Panc1 (cell line): ENCODE measurements around the gene ASIC3. TPM values are rescaled to one million over a fixed set of nuclear protein-coding genes. Genes with fewer than 3 reads are reported as not detected.

Source experiments
- ATAC-seq: fragments of 200-7000 bp; cut with Tn5 transposase; 2 replicates; pipeline ENCODE4 v1.9.1; 2020; ENCODE audit warnings: mild to moderate bottlenecking, moderate library complexity
- BruUV-seq: library from RNA; stranded (reverse); fragments of 400-500 nt; replicated peaks from 2 replicates; lab custom pipeline; 2021; lab: Mats Ljungman, UMichigan
- CTCF ChIA-PET: fragments of 300-600 bp; sonication (Branson Sonifier 250); formaldehyde crosslinking; loops from one replicate; lab custom pipeline; 2022; ENCODE audit warnings: antibody characterized with exemption; lab: Charles Lee
- POLR2A ChIA-PET: fragments of 300-600 bp; sonication (Branson Sonifier 250); formaldehyde crosslinking; loops from one replicate; lab custom pipeline; 2022; ENCODE audit warnings: antibody characterized with exemption; lab: Charles Lee
- DNase-seq: peaks from one replicate; pipeline ENCODE4 v3.0.0-alpha.2; 2010; ENCODE audit warnings: low read depth, low spot score
- H3K27ac ChIP-seq: 2 replicates; pipeline ENCODE4 v1.5.1; 2011; ENCODE audit warnings: mild to moderate bottlenecking, low read length, inconsistent platforms
- H3K27me3 ChIP-seq: fragments of 200-500 bp; sonication (Bioruptor generic); 2 replicates; pipeline ENCODE4 v1.6.0; 2014; ENCODE audit warnings: low read length, inconsistent platforms; ENCODE audit not compliant: control insufficient read depth, insufficient read depth
- H3K36me3 ChIP-seq: fragments of 200-500 bp; sonication (Bioruptor generic); 2 replicates; pipeline ENCODE4 v1.5.1; 2014; ENCODE audit warnings: inconsistent platforms, mild to moderate bottlenecking, low read length, moderate library complexity; ENCODE audit not compliant: control insufficient read depth, insufficient read depth
- H3K4me1 ChIP-seq: 2 replicates; pipeline ENCODE4 v1.5.1; 2011; ENCODE audit warnings: inconsistent platforms, mild to moderate bottlenecking, low read length, moderate library complexity; ENCODE audit not compliant: control insufficient read depth, insufficient read depth
- H3K4me3 ChIP-seq, 2 experiments: 2 replicates each; pipeline ENCODE4 v1.5.1; 2011 to 2012; ENCODE audit warnings: low read depth in 2 of 2, low read length in 2 of 2, mild to moderate bottlenecking in 2 of 2, inconsistent platforms in 1 of 2, moderate library complexity in 1 of 2
- H3K9me3 ChIP-seq: fragments of 200-500 bp; sonication (Bioruptor generic); 2 replicates; pipeline ENCODE4 v1.5.1; 2014; ENCODE audit warnings: low read depth, mild to moderate bottlenecking, inconsistent platforms, low read length, moderate library complexity; ENCODE audit not compliant: control insufficient read depth, insufficient read depth
- POLR2AphosphoS5 ChIP-seq: IDR thresholded peaks from 2 replicates; pipeline ENCODE4 v1.6.1; 2012; ENCODE audit warnings: mild to moderate bottlenecking, low read depth, low read length, moderate library complexity
- SIN3A ChIP-seq: IDR thresholded peaks from 2 replicates; pipeline ENCODE4 v1.6.1; 2012; ENCODE audit warnings: low read depth, mild to moderate bottlenecking, low read length, moderate library complexity, borderline replicate concordance; ENCODE audit not compliant: insufficient read depth
- TCF7L2 ChIP-seq: IDR thresholded peaks from 2 replicates; pipeline ENCODE4 v1.6.1; 2011; ENCODE audit warnings: mild to moderate bottlenecking, low read depth, low read length, inconsistent platforms
- in situ Hi-C: cut with HindIII; loops from 2 replicates; pipeline ENCODE4 v1.10.0; 2016; ENCODE audit warnings: low sequenced_read_pairs, low pct_unique_long_range_greater_than_20kb
- intact Hi-C: fragments of 100-400 bp; cut with micrococcal nuclease; formaldehyde crosslinking; loops from one replicate; pipeline ENCODE4 v1.10.0; 2022; ENCODE audit not compliant: unreplicated experiment
- total RNA-seq: library from RNA; stranded (reverse); gene quantifications from one replicate; pipeline ENCODE4 v1.2.1, GENCODE V29; 2021; ENCODE audit not compliant: unreplicated experiment
- TF ChIP-seq, protein P1 (sequence below), 2 experiments: IDR thresholded peaks; 2 replicates each; pipeline ENCODE4 v1.6.1; 2011 to 2012; ENCODE audit warnings: low read depth in 2 of 2, control low read depth in 1 of 2, low read length in 1 of 2, mild to moderate bottlenecking in 1 of 2, moderate library complexity in 1 of 2; ENCODE audit not compliant: insufficient read depth in 1 of 2
- TF ChIP-seq, protein P2 (sequence below): fragments of 450-650 bp; IDR thresholded peaks from 2 replicates; pipeline ENCODE4 v1.5.1; 2017; ENCODE audit warnings: mild to moderate bottlenecking

The ASIC3 gene
- total RNA-seq, 1 experiment from 2014 or later = 1.3 TPM

DNA sequence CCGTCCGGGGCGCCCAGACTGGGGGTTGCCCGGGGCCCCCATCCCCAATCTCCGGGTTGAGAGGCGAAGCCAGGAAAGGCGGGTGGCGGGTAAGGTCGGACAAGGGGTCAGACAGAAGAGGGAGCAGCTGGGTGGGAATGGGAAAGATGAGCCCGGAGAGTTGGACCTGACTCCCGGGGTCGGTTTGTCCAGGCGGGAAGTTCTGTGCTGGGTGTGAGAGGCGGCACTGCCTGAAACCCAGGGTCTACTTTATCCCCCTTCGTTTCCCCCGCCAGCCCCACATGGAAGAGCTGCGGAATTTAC is 11.7 kb downstream of the ASIC3 start:
- ChIA-PET POLR2A (interaction anchor here (0.7 kb wide), 1 partner anchor 21 kb away, joined by 3 read pairs; no protein-coding TSS in a partner anchor), CTCF (interaction anchor here (0.7 kb wide), 1 partner anchor 22 kb away, joined by 3 read pairs; no protein-coding TSS in a partner anchor)
- TF ChIP-seq, protein P1, sequence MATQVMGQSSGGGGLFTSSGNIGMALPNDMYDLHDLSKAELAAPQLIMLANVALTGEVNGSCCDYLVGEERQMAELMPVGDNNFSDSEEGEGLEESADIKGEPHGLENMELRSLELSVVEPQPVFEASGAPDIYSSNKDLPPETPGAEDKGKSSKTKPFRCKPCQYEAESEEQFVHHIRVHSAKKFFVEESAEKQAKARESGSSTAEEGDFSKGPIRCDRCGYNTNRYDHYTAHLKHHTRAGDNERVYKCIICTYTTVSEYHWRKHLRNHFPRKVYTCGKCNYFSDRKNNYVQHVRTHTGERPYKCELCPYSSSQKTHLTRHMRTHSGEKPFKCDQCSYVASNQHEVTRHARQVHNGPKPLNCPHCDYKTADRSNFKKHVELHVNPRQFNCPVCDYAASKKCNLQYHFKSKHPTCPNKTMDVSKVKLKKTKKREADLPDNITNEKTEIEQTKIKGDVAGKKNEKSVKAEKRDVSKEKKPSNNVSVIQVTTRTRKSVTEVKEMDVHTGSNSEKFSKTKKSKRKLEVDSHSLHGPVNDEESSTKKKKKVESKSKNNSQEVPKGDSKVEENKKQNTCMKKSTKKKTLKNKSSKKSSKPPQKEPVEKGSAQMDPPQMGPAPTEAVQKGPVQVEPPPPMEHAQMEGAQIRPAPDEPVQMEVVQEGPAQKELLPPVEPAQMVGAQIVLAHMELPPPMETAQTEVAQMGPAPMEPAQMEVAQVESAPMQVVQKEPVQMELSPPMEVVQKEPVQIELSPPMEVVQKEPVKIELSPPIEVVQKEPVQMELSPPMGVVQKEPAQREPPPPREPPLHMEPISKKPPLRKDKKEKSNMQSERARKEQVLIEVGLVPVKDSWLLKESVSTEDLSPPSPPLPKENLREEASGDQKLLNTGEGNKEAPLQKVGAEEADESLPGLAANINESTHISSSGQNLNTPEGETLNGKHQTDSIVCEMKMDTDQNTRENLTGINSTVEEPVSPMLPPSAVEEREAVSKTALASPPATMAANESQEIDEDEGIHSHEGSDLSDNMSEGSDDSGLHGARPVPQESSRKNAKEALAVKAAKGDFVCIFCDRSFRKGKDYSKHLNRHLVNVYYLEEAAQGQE (IDR thresholded peaks at IDR 0.05; ENCODE audit: insufficient read depth in 1 of 2, low read depth in 2 of 2, low read length in 1 of 2) = no peak
- TF ChIP-seq SIN3A (no peak), POLR2AphosphoS5 (no peak), TCF7L2 (no peak)
- TF ChIP-seq, protein P2, sequence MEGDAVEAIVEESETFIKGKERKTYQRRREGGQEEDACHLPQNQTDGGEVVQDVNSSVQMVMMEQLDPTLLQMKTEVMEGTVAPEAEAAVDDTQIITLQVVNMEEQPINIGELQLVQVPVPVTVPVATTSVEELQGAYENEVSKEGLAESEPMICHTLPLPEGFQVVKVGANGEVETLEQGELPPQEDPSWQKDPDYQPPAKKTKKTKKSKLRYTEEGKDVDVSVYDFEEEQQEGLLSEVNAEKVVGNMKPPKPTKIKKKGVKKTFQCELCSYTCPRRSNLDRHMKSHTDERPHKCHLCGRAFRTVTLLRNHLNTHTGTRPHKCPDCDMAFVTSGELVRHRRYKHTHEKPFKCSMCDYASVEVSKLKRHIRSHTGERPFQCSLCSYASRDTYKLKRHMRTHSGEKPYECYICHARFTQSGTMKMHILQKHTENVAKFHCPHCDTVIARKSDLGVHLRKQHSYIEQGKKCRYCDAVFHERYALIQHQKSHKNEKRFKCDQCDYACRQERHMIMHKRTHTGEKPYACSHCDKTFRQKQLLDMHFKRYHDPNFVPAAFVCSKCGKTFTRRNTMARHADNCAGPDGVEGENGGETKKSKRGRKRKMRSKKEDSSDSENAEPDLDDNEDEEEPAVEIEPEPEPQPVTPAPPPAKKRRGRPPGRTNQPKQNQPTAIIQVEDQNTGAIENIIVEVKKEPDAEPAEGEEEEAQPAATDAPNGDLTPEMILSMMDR = no peak
- Histone ChIP-seq H3K9me3 (no peaks in the 10 kb centered on the region), H3K36me3 (peaks cover 5% of the 10 kb centered on the region), H3K4me1 (peaks cover 41% of the 10 kb centered on the region), H3K4me3 (peak overlapping the region; percentile 83 to 94), H3K27ac (peak overlapping the region; percentile 94), H3K27me3 (no peaks in the 10 kb centered on the region)
- no TSS peak for BruUV-seq
- ATAC-seq (no peak), DNase-seq (no peak)
- intact Hi-C loops = no loop called here
- in situ Hi-C loops = no loop called here

GRCh38 chr7:151060416-151061212 is 12.3 kb downstream of the ASIC3 start:
- no peak for DNase-seq

More at GRCh38 chr7:151060416-151061212, 12.3 kb downstream of the ASIC3 start:
- peak; percentile 42 for ATAC-seq
- intact Hi-C loops = no loop called here
- peaks cover 7% of the 10 kb centered on the region for H3K36me3 ChIP-seq
- H3K9me3 ChIP-seq = no peaks in the 10 kb centered on the region
- peaks cover 41% of the 10 kb centered on the region for H3K4me1 ChIP-seq
- H3K4me3 ChIP-seq = peak overlapping the region; percentile 83 to 94
- no peaks in the 10 kb centered on the region for H3K27me3 ChIP-seq
- TF ChIP-seq TCF7L2 (peak; percentile 30; the same call in 1 of the 2 replicates), SIN3A (peak; percentile 40; the same call in 1 of the 2 replicates), POLR2AphosphoS5 (peak; percentile 34)
- TF ChIP-seq, protein P2 = no peak; the same call in 1 of the 2 replicates
- TF ChIP-seq, protein P1 (IDR thresholded peaks at IDR 0.05; ENCODE audit: insufficient read depth in 1 of 2, low read depth in 2 of 2, low read length in 1 of 2) = no peak
- ChIA-PET CTCF (interaction anchor here (0.7 to 0.9 kb wide), 4 partner anchors 22 to 157 kb away, joined by 3 to 5 read pairs (median 4); no protein-coding TSS in a partner anchor), POLR2A (interaction anchor here (0.6 to 0.7 kb wide), 5 partner anchors 16 to 31 kb away, joined by 3 to 8 read pairs (median 4); partner anchors contain the start of gene TMUB1)
- in situ Hi-C loops = no loop called here
- peak overlapping the region; percentile 94 for H3K27ac ChIP-seq
- BruUV-seq = TSS peak; percentile 63
